GM18870 (cell line): ENCODE measurements around the gene OGFRL1.
A peak's percentile ranks its signal among the peaks of the same experiment; 100 is the strongest.
"Not testable (repeated sequence)": the region's sequence is repeated elsewhere in the genome, so short reads cannot be mapped to it uniquely, and the experiment has no call there.

Experiments used
- ATAC-seq: cut with Tn5 transposase; IDR thresholded peaks from one replicate; pipeline ENCODE4 v1.9.1; 2021; ENCODE audit warnings: moderate library complexity; ENCODE audit not compliant: unreplicated experiment

Gene OGFRL1

GRCh38 chr6:71288228-71289038, at the start of gene OGFRL1:
TSS of gene OGFRL1 (plus strand) at chr6:71288811. CDS start at chr6:71288937, 126 bp downstream.
- peak; percentile 67 for ATAC-seq

GRCh38 chr6:71239694-71240093, 48.9 kb upstream of the OGFRL1 start:
- ATAC-seq = no peak

GRCh38 chr6:71245265-71246049, 43.2 kb upstream of the OGFRL1 start:
- no peak for ATAC-seq

- no peak for ATAC-seq
Observed at GRCh38 chr6:71246596-71246995, 42.0 kb upstream of the OGFRL1 start.

GRCh38 chr6:71248306-71248765, 40.3 kb upstream of the OGFRL1 start:
- peak; percentile 91 for ATAC-seq

- ATAC-seq = no peak
Observed at GRCh38 chr6:71248878-71249544, 39.6 kb upstream of the OGFRL1 start.

- no peak for ATAC-seq
Observed at GRCh38 chr6:71250099-71250602, 38.5 kb upstream of the OGFRL1 start.

GRCh38 chr6:71252410-71252809, 36.2 kb upstream of the OGFRL1 start:
- no peak for ATAC-seq

GRCh38 chr6:71252960-71253359, 35.7 kb upstream of the OGFRL1 start:
- ATAC-seq = no peak

- no peak for ATAC-seq
Observed at GRCh38 chr6:71254323-71254722, 34.3 kb upstream of the OGFRL1 start.

- ATAC-seq = no peak
Observed at GRCh38 chr6:71258078-71258866, 30.3 kb upstream of the OGFRL1 start.

GRCh38 chr6:71259888-71260604, 28.6 kb upstream of the OGFRL1 start:
- ATAC-seq = no peak

GRCh38 chr6:71262914-71263313, 25.7 kb upstream of the OGFRL1 start:
- ATAC-seq = no peak

GRCh38 chr6:71266392-71266791, 22.2 kb upstream of the OGFRL1 start:
- not testable (repeated sequence) for ATAC-seq

- peak; percentile 82 for ATAC-seq
Observed at GRCh38 chr6:71268735-71269437, 19.7 kb upstream of the OGFRL1 start.

- ATAC-seq = peak; percentile 85
Observed at GRCh38 chr6:71277926-71278600, 10.5 kb upstream of the OGFRL1 start.

GRCh38 chr6:71279321-71279720, 9.3 kb upstream of the OGFRL1 start:
- no peak for ATAC-seq

- no peak for ATAC-seq
Observed at GRCh38 chr6:71279740-71280139, 8.9 kb upstream of the OGFRL1 start.

- no peak for ATAC-seq
Observed at GRCh38 chr6:71280701-71281100, 7.9 kb upstream of the OGFRL1 start.
